Stimulated activated CD4-positive, alpha-beta T cell treated with anti-CD3 and anti-CD28 coated beads, Interleukin-1b, Interleukin-23, amount 100 ng/mL, for 24 hours (primary cell): Measurements from ENCODE around the gene CSNK1G1.
"Not testable (repeated sequence)": the region's sequence is repeated elsewhere in the genome, so short reads cannot be mapped to it uniquely, and the experiment has no call there.

Experiments used
- DNase-seq, 4 experiments: peaks; one replicate each; pipeline ENCODE4 v3.0.0-alpha.2; 2020; ENCODE audit warnings: low read depth in 4 of 4, low spot score in 1 of 4

CSNK1G1 gene

DNA sequence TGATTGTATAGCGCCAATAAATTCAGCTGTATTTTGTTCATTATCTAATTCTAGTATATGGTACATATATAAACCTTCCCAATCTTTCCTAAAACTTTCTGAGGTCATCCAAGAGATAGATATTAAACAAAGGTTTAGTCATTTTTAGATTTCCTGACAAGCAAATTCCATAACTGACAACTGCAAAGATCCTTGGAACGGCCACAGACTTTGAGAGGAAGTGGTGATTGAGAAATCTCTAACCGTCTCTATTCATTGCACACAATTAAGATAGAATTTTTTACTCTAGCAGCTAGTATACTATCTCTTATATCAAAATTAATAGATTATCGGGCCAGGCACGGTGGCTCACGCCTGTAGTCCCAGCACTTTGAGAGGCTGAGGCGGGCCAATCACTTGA is 4.7 kb downstream of the CSNK1G1 start:
- no peak for DNase-seq

DNA sequence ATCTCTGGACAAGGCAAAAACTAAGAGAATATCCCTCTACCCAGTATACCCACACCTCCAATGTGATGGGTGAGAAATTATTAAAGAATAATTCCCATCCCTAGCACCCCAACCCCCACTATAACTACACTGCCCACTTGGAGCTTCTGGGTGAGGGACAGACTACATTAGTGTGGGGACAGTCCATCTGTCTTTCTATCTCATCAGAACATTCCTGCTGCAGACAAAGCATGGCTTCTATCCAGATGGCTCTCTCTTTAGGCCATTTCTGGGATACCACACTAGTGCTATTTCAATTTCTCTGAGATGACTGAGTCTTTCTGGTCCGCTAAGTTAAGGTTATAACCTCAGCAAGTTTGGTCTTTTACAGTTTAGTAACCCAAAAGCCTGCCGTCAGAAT is 6.6 kb downstream of the CSNK1G1 start:
- DNase-seq, result no peak

DNA sequence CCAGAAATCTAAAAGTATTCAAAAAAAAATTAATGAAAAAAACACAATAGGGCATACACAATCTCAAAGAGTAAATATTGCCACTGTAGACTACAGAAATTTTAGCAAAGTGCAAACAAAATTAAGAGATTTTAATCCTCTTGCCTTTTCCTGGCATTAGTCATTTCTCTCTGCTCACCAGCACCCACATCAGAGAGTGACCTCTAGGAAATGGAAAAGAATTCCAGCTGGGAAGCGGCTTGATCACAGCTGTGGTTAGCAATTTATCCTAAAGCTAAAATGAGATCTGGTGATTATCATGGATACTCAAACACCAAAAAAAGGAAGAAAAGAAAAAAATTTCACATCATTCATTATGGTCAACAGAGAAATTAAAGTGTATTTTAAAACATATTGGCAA is 7.5 kb downstream of the CSNK1G1 start:
- DNase-seq, result no peak

DNA sequence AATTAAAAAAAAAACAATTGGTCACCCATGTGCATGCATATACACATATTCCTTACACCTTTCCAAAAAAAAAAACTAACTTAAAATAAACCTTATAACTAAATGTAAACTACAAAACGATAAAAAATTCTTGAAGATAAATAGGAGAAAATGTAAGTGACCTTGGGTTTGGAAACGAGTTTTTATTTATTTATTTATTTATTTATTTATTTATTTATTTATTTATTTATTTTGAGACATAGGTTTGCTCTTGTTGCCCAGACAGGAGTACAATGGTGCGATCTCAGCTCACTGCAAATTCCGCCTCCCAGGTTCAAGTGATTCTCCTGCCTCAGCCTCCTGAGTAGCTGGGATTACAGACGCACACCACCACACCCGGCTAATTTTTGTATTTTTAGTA is 9.7 kb downstream of the CSNK1G1 start:
- DNase-seq, result not testable (repeated sequence)

DNA sequence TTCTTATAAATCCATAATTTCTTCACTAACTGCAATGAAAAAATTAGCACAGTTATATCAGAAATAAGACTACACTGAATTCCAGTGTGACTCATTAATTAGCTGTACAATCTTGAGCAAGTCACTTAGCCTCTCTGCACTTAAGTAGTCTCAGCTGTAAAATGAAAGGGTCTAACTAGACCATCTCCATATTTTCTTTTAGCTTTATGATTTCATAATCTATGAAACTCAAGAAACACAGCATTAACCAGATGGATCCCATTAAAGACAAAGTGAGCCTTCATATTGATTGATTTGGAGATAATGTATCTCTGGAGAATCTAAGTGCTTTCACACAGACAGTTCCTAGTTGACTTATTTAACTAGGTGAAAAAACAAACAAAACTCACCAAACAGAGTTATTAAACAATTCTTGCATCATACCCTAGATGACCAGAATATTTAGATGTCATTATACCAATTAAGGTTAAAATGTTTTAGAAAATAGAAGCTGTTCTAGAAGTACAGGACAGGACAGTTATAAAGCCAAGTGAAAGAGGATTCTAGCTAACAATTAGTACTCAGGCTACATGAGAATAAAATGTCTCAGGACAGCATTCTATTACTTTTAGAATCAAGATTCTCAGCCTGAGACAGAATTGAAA is 11.2 kb downstream of the CSNK1G1 start:
- DNase-seq, result no peak

DNA sequence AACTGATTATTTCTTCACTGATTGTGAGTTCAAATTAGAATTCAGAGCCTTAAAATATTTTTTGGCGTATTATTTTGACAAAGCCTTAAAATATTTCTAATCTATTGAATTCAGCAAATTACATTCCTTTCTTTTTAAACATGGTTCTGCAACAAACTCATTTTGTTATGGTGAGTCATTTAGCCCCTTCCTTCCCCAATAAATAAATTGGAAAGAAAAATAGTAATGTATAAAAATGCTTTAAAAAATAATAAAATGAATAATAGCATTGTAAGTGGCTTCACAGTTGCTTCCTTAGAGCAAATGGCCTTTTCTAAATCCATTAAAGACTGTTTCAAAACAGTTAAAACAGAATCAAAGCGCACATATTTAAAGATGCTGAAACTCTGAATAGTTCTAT is 12.1 kb downstream of the CSNK1G1 start:
- no peak for DNase-seq

DNA sequence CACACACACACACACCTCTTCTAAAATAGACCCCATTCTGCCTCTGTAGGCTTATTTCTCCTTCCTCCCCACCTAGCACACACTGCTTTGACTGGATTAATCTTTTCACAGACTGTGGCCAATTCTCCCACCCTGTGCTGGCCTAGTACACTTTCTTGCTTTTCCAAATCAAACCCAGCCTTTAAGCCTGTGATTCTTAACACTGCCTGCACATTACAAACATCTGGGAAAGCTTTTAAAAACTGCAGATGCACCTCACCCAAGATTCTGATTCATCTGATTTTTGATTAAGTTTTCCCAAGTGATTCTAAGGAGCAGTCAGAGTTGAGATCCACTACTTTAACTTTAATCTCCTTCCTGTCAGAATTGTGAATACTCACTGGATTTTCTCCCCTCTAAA is 12.8 kb downstream of the CSNK1G1 start:
- DNase-seq, result no peak

DNA sequence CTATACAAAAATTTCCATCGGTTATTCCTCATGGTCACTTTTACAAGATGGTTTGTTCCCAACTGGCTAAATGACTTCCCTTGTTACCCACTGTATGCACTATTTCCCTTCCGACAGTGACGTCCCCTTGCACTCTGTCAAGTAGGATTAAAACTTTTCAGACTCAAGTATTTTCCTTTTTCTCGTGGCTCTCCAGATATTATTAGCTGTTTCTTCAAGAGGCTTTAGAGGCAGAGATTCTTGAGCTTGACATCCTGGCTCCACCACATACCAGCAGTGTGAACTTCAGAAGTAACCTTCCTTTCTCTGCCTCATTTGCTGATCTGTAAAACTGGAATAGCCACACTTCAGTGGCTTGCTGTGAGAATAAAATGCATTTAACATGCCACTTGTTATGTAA is 14.0 kb downstream of the CSNK1G1 start:
- DNase-seq, result no peak

DNA sequence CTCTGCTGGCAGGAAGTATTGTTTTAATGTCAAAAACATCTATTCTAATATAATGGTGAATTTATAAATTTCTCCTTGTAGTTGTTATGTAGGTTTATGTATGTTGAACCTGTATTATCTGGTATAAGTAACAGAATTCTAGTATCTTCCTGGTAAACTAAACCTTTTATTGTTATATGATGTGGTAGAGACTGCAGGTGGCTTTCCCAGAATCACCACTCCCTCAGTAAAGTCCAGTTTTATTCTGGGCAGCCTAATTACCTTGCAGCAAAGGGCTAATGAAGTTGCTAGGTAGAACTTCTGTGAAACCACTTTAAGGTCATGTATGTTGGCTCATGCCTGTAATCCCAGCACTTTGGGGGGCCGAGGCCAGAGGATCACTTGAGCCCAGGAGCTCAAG is 15.6 kb downstream of the CSNK1G1 start:
- no peak for DNase-seq

DNA sequence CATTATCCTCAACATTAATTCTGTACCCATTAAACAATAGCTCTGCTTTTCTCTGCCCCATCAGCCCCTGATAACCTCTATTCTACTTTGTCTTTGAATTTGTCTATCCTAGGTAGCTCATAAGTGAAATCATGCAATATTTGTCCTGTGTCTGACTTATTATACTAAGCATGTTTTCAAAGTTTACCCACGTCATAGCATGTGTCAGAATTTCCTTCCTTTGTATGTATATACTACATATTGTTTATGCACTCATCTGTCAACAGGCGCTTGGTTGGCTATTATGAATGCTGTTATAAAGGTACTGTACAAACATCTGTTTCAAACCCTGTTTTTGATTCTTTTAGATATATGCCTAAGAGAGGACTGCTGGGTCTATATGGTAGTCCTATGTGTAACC is 18.2 kb downstream of the CSNK1G1 start:
- DNase-seq, result no peak

DNA sequence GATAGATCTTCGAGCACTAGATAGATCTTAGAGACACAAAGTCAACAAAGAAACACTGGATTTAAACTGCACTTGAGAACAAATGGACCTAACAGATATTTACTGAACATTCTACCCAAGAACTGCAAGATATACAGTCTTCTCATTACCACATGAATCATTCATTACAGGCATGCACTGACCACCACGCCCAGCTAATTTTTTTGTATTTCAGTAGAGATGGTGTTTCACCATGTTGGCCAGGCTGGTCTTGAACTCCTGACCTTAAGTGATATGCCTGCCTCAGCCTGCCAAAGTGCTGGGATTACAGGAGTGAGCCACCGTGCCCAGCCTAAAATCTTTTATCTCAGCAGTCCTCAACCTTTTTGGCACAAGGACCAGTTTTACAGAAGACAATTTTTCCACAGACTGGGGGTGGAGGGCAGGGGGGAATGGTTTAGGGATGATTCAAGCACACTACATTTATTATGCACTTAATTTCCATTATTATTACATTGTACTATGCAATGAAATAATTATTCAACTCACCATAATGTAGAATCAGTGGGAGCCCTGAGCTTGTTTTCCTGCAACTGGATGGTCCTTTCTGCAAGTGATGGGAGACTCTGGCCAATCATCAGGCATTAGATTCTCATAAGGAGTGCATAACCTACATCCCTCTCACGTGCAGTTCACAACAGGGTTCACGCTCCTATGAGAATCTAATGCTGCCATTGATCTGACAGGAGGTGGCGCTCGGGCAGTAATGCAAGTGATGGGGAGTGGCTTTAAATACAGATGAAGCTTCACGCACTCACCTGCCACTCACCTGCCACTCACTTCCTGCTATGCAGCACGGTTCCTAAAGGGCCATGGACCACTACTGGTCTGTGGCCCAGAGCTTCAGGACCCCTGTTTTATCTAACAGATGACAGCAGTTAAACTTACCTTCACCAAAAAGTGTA is 21.7 kb downstream of the CSNK1G1 start:
- no peak for DNase-seq

DNA sequence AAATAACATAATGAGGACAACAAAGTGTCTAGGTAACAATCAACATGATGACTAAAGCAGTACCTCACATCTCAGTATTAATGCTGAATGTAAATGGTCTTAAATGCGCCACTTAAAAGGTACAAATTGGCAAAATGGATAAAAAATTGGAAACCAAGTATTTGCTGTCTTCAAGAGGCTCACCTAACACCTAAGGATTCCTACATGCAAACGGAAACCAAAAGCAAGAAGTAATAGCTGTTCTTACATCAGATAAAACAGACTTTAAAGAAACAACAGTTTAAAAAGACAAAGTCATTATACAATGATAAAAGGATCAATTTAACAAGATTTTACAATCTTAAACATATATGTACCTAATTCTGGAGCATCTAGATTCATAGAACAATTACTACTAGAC is 22.5 kb downstream of the CSNK1G1 start:
- no peak for DNase-seq

DNA sequence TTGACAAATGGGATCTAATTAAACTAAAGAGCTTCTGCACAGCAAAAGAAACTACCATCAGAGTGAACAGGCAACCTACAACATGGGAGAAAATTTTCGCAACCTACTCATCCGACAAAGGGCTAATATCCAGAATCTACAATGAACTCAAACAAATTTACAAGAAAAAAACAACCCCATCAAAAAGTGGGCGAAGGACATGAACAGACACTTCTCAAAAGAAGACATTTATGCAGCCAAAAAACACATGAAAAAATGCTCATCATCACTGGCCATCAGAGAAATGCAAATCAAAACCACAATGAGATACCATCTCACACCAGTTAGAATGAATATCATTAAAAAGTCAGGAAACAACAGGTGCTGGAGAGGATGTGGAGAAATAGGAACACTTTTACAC is 24.3 kb downstream of the CSNK1G1 start:
- not testable (repeated sequence) for DNase-seq

DNA sequence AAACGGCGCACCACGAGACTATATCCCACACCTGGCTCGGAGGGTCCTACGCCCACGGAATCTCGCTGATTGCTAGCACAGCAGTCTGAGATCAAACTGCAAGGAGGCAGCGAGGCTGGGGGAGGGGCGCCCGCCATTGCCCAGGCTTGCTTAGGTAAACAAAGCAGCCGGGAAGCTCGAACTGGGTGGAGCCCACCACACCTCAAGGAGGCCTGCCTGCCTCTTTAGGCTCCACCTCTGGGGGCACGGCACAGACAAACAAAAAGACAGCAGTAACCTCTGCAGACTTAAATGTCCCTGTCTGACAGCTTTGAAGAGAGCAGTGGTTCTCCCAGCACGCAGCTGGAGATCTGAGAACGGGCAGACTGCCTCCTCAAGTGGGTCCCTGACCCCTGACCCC is 29.0 kb downstream of the CSNK1G1 start:
- DNase-seq, result not testable (repeated sequence)

DNA sequence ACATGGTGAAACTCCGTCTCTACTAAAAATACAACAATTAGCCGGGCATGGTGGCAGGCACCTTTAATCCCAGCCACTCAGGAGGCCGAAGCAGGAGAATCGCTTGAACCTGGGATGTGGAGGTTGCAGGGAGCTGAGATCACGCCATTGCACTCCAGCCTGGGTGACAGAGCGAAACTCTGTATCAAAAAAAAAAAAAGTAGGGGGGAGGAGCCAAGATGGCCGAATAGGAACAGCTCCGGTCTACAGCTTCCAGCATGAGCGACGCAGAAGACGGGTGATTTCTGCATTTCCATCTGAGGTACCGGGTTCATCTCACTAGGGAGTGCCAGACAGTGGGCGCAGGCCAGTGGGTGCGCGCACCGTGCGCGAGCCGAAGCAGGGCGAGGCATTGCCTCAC is 29.5 kb downstream of the CSNK1G1 start:
- not testable (repeated sequence) for DNase-seq

DNA sequence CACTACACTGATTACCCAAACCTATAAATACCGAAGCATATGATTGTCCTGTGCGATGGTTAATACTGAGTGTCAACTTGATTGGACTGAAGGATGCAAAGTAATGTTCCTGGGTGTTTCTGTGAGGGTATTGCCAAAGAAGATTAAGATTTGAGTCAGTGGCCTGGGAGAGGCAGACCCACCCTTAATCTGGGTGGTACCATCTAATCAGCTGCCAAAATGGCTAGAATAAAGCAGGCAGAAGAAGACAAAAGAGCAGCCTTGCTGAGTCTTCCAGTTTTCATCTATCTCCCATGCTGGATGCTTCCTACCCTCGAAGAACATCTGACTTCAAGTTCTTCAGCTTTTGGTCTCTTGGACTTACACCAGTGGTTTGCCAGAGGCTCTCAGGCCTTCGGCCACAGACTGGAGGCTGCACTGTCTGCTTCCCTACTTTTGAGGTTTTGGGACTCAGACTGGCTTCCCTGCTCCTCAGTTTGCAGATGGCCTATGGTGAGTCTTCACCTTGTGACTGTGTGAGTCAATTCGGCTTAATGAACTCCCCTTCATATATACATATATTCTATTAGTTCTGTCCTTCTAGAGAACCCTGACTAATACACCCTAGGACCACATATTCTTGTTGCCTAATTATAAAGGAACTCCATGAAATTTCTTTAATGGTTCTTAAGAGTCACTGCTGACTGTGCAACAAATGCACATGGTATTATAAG is 31.7 kb downstream of the CSNK1G1 start:
- DNase-seq, result no peak

DNA sequence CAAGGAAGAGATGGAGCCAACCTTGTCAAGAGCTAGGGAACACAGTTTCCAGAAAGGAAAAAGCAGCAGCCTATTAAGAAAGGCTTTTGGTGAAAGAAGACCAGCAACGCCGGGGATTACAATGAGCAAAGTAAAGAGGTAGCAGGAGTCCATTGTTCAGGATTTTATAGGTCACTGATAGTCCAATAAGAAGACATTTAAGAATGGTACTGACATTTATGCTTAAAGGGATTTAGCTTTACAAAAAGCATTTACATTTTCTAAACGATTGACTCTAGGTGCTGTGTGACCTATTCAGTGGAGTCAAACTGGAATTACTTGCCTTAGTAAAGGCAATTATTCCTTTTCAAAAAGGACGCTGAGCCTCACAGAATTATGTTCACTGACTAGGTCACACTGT is 40.8 kb downstream of the CSNK1G1 start:
- no peak for DNase-seq

DNA sequence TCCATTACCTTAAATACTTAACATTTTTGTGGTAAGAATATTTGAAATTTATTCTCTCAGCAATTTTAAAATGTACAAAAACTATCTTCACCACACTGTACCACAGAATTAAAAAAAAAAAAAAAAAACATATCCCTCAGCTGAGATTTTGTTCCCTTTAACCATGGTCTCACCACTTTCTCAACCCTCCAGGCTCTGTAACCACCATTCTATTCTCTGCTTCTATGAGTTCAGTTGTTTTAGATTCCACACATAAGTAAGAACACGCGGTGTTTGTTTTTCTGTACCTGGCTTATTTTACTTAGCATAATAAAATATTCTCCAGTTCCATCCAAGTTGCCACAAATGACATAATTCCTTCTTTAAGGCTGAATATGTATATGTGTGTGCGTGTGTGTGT is 41.5 kb downstream of the CSNK1G1 start:
- no peak for DNase-seq

DNA sequence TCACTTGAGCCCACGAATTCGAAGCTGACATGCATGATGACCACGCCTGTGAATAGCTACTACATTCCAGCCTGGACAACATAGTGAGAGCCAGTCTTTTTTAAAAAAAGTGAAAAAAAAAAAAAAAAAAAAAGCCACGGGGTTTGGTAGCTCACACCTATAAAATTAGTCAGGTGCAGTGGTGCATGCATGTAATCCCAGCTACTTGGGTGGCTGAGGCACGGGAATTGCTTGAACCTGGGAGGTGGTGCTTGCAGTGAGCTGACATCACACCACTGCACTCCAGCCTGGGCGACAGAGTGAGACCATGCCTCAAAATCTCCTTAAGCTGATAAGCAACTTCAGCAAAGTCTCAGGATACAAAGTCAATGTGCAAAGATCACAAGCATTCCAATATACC is 44.4 kb downstream of the CSNK1G1 start:
- no peak for DNase-seq

DNA sequence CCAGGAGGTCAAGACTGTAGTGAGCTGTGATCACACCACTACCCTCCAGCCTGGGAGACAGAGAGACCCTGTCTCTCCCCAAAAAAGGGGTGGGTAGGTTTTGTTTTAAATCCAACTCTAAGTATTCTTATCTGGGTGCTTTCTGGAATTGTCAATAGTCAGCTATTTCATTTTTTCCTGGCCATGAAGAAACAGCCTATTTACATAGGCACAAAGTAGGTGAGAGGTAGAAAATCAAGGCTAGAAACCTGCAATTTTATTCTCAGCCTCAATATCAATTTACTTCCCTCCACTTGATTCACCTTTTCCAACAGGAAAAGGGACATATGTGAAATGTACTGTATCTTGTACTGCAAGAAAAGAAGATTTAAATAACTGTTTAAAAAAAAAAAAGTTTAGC is 45.9 kb downstream of the CSNK1G1 start:
- DNase-seq, result no peak

DNA sequence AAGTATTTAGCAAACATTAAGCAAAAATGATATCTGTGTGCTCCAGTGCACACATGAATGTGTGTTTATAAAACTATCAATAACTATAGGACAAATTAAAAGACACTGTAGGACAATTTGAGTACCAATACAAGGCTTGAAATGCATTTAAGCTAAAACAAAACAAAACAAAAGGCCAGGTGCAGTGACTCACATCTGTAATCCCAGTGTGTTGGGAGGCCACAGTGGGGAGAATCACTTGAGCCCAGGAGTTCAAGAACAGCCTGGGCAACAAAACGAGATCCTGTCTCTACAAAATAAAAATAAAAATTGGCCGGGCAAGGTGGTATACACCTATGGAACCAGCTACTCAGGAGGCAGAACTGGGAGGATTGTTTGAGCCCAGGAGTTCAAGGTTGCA is 50.7 kb downstream of the CSNK1G1 start:
- DNase-seq, result no peak

DNA sequence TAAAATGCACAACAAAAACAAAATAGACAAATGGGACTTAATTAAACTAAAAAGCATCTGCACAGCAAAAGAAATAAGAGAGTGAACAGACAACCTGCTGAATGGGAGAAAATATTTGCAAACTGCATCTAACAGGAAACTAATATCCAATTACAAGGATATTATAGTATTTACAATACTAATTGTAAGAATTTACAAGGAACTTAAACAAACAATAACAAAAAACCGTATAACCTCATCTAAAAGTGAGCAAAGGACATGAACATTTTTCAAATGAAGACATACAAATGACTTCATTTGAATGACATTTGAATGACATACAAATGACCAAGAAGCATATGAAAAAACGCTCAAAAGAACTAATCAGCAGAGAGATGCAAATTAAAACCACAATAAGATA is 66.4 kb downstream of the CSNK1G1 start:
- DNase-seq, result no peak
